CD4-positive, alpha-beta T cell treated with Interleukin-21 for 1 hour (primary cell): Measurements from ENCODE around the gene RNF123.
"Not testable (repeated sequence)": the region's sequence is repeated elsewhere in the genome, so short reads cannot be mapped to it uniquely, and the experiment has no call there.

ENCODE experiments used
- DNase-seq: peaks from one replicate; pipeline ENCODE4 v3.0.0-alpha.2; 2020

Gene RNF123

GRCh38 chr3:49683162-49683561, 6.2 kb upstream of the RNF123 start:
- DNase-seq = no peak

GRCh38 chr3:49684453-49684852, 4.9 kb upstream of the RNF123 start:
- DNase-seq = not testable (repeated sequence)

GRCh38 chr3:49685103-49685502, 4.3 kb upstream of the RNF123 start:
- DNase-seq = not testable (repeated sequence)

GRCh38 chr3:49685846-49686245, 3.5 kb upstream of the RNF123 start:
- DNase-seq = not testable (repeated sequence)

GRCh38 chr3:49686346-49686745, 3.0 kb upstream of the RNF123 start:
- peak; percentile 43 for DNase-seq

GRCh38 chr3:49686769-49687423, 2.5 kb upstream of the RNF123 start:
- peak; percentile 50 for DNase-seq

GRCh38 chr3:49687424-49687795, 1.9 kb upstream of the RNF123 start:
- not testable (repeated sequence) for DNase-seq

GRCh38 chr3:49688338-49689045, 865 bp upstream of the RNF123 start:
- DNase-seq = not testable (repeated sequence)

GRCh38 chr3:49689908-49690624, 709 bp downstream of the RNF123 start:
- not testable (repeated sequence) for DNase-seq

- not testable (repeated sequence) for DNase-seq
Observed at GRCh38 chr3:49690856-49691255, 1.5 kb downstream of the RNF123 start.

- DNase-seq = not testable (repeated sequence)
Observed at GRCh38 chr3:49691481-49691880, 2.1 kb downstream of the RNF123 start.

- not testable (repeated sequence) for DNase-seq
Observed at GRCh38 chr3:49694409-49695070, 5.2 kb downstream of the RNF123 start.

GRCh38 chr3:49695350-49696015, 6.1 kb downstream of the RNF123 start:
- DNase-seq = not testable (repeated sequence)

GRCh38 chr3:49699281-49699979, 10.1 kb downstream of the RNF123 start:
- DNase-seq = no peak

GRCh38 chr3:49700014-49700413, 10.7 kb downstream of the RNF123 start:
- DNase-seq = no peak

GRCh38 chr3:49700453-49701128, 11.2 kb downstream of the RNF123 start:
- DNase-seq = no peak

GRCh38 chr3:49701388-49702077, 12.2 kb downstream of the RNF123 start:
- no peak for DNase-seq

GRCh38 chr3:49702672-49703071, 13.3 kb downstream of the RNF123 start:
- no peak for DNase-seq

GRCh38 chr3:49703443-49703927, 14.1 kb downstream of the RNF123 start:
- peak; percentile 79 for DNase-seq

GRCh38 chr3:49703956-49704355, 14.6 kb downstream of the RNF123 start:
- no peak for DNase-seq

- DNase-seq = no peak
Observed at GRCh38 chr3:49704629-49705028, 15.3 kb downstream of the RNF123 start.
